HG02571 (cell line): ENCODE measurements around the gene BBS5.
A peak's percentile ranks its signal among the peaks of the same experiment; 100 is the strongest.
"Not testable (repeated sequence)": the region's sequence is repeated elsewhere in the genome, so short reads cannot be mapped to it uniquely, and the experiment has no call there.

Experiments used
- ATAC-seq: cut with Tn5 transposase; IDR thresholded peaks from one replicate; pipeline ENCODE4 v1.9.1; 2021; ENCODE audit warnings: mild to moderate bottlenecking, moderate library complexity; ENCODE audit not compliant: unreplicated experiment

BBS5 gene

DNA sequence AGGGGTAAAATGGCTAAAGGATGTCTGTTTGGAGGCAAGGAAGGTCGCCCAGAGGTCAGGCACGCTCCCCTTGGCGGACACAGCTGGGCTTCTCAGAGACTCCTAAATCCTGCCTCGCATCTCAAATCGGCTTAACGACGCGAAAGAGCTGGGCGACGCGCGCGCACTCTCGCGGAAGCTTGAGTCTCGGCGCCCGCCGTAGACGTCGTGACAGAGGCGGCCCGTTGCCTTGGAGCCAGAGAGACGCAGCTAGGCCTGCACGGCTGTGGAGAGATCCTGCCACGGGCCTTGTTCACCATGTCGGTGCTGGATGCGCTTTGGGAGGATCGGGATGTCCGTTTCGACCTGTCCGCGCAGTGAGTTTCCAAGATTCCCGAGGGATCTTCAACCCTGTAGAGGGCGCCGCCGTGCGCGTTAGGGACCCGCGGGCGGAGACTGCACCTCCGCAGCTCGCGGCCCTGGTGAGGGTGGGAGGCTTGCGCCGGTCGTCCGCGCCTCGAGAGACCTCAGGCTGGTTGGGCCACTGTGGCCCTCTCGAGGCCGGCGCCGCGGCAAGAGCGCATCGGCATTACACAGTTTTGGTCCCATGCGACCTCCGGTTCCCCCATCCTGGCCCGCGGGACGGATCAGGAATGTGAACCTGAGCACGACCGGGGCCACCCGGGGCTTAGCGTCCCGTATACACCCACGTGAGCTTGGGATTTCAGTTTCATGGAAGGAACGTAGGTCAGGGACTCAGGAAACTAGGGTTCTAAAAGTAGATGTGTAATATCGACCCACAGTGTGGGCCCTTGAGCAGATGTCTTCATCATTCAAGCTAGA lies at the start of gene BBS5:
Gene BBS5 (plus strand): TSS at position 238 of the 822 bp plus-strand sequence. CDS start 60 bp downstream, at position 298.
- ATAC-seq: peak; percentile 96

DNA sequence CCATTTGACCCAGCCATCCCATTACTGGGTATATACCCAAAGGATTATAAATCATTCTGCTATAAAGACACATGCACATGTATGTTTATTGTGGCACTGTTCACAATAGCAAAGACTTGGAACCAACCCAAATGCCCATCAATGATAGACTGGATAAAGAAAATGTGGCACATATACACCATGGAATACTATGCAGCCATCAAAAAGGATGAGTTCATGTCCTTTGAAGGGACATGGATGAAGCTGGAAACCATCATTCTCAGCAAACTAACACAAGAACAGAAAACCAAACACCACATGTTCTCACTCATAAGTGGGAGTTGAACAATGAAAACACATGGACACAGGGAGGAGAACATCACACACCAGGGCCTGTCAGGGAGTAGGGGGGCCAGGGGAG lies 47.5 kb upstream of the BBS5 start:
- not testable (repeated sequence) for ATAC-seq

DNA sequence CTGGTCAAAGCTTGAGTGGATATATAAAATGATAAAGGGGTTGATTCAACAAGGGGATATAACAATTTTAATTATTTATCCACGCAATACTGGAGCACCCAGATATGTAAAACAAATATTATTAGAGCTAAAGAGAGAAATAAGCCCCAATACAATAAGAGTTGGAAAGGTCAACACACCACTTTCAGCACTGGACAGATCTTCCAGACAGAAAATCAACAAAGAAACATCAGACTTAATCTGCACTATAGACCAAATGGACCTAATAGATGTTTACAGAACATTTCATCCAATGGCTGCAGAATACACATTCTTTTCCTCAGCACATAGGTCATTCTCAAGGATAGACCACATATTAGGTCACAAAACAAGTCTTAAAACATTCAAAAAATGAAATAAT lies 45.1 kb upstream of the BBS5 start:
- not testable (repeated sequence) for ATAC-seq

DNA sequence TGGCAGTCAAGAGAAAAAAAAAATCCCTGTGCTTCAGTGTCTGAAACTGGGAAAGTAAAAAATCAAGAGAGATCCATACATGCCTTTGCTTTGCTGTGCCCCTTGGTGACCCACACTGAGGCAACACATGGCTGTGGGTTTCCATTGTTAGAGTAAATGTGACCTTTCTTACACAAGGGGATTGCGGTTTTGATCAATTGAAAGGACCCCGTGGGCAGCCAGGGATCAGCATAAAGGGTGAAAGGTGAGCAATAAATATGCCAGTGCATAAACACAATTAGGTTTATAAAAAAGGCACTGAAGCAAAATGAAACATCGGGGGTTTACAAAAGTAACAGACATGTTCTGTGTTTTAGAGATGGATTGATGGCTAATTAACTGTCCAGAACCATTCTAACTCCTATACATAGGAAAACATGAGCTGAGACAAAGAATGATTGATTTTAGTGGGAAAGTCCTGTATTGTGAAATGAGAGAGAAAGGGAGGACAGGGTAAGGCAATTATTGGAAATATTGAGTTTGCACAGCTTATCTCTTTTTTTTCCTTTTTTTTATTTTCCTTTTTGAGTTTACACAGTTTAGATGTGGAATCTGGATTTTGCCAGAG lies 40.7 kb upstream of the BBS5 start:
- ATAC-seq: no peak

DNA sequence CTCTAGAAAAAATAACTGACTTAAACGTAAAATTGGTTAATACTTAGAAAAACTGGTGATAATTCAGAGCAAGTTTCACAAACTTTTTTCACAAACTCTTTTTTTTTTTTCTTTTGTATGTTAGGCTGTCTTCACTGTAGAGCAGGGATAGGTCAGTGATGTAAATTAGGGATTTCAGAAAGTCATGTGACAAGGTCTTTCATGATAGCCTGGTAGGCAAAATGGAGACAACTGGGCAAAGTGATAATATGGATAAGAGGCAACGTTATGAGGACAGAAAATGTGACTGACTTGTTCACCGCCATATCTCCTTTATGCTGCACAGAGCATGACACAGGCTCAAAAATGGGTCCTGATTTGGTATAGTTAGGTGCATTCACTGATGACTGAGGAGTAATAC lies 39.4 kb upstream of the BBS5 start:
- no peak for ATAC-seq

GRCh38 chr2:169446452-169446851 lies 32.8 kb upstream of the BBS5 start:
- no peak for ATAC-seq

DNA sequence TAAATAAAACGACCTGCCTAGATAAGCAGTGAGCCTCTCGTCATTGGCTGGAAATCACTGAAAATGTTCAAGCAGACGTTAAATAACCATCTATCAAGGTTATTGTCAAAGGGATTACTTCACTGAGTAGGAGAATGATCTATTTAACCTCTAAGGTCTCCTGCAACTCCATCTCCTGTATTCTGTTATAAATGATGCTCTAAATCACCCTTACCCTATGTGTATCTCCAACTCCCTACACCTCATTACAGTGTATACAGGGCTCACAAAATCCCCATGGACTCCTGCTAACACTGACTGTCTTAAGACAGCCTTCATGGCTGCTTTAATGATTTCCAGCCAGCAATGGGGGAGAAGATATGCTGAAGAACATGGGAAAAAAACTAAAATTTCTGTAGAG lies 31.0 kb upstream of the BBS5 start:
- no peak for ATAC-seq

DNA sequence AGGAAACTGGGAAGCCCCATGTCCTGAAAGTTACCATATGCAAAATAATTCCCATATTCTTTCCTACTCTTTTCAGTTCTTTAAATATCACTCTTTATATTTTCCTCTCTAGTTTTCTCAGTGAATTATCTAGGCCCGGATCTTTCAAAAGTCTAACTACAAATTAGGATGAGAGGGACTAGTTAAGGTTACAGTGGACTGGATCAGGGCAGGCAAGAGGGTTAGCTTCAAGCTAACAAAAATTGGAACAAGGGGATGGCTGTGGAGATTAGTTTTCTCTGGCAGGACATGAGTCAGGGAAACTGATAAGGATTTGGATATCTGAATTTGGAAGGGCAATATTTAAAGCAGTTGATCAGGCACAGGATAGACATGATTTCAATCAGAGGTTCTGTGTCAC lies 30.4 kb upstream of the BBS5 start:
- no peak for ATAC-seq

DNA sequence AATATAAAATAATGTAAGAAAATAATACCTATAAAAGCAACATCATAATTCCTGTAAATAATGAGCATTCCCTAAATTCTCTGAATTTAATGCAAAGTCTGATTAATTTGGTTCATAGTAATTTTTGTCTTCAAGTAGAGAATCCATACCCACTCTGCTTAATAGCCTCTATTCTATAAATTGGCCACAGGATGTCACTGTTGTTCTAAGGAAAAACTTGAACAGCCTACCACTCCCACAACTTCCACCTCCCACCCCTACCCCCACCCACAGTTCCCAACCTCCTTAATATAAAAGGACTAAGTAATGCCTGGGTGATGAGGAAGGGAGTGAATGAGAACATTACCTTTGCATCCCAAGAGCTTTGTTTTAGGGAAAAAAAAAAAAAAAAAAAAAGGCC lies 27.2 kb upstream of the BBS5 start:
- no peak for ATAC-seq

DNA sequence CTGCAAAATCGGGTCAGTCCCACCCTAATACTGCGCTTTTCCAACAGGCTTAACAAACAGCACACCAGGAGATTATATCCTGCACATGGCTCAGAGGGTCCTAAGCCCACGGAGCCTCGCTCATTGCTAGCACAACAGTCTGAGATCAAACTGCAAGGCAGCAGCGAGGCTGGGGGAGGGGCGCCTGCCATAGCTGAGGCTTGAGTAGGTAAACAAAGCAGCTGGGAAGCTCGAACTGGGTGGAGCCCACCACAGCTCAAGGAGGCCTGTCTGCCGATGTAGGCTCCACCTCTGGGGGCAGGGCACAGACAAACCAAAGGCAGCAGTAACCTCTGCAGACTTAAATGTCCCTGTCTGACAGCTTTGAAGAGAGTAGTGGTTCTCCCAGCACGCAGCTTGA lies 26.2 kb upstream of the BBS5 start:
- ATAC-seq: not testable (repeated sequence)

GRCh38 chr2:169461143-169461542 lies 18.2 kb upstream of the BBS5 start:
- no peak for ATAC-seq

- ATAC-seq: no peak
These were observed 16.2 kb upstream of the BBS5 start for GRCh38 chr2:169462896-169463695.

GRCh38 chr2:169464466-169464865 lies 14.8 kb upstream of the BBS5 start:
- no peak for ATAC-seq

- ATAC-seq: no peak
These were observed 14.4 kb upstream of the BBS5 start for GRCh38 chr2:169464882-169465281.

DNA sequence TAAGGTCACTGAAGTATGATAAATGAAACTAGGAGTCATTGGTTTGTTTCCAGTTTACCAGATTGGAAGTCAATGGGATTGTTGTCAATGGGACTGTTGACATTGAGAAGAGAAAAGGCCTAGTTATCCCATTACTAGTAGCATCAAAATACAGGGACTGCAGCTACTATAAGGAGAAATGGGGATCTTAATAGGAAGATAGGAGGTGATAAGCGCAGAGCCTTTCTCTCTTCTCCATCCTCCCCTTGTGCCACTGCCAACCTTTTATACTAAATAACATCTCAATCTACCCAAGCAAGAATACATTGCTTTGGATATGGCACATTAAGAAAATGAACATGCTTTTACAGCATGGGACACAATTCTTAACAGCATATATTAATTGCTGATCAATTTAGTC lies 10.5 kb upstream of the BBS5 start:
- no peak for ATAC-seq

DNA sequence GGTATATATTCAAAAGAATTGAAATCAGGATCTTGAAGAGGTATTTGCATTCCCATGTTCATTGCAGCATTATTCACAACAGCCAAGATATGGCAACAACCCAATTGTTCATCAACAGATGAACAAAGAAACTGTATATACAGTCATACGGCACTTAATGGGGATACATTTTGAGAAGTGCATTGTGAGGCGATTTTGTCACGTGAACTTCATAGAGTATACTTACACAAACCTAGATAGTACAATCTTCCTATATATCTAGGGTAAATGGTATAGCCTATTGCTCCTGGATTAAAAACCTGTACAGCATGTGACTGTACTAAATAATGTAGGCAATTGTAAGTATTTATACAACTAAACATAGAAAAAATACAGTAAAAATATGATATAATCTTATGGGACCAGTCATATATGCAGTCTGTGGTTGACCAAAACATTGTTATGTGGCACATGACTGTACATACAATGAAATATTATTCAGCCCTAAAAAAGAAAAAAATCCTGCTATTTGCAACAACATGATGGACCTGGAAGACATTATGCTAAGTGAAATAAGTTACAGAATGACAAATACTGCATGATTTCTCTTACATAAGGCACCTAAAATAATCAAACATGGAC lies 9.2 kb upstream of the BBS5 start:
- ATAC-seq: no peak

DNA sequence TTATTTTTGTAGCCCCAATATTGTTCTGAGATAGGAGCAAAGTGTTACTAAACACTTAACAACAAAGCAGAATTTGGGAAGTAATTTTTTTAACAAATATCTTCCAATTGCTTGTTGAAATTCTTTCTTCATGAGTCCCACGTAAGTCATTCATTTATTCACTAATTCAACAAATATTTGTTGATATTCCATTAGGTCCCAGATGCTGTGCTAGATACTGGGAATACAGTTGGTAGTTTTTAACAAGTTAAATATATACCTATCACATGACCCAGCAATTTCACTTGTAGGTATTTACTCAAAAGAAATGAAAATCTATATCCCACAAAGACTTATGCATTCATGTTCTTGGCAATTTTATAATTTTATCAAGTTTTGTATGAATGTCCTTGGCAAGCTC lies 7.0 kb upstream of the BBS5 start:
- no peak for ATAC-seq

DNA sequence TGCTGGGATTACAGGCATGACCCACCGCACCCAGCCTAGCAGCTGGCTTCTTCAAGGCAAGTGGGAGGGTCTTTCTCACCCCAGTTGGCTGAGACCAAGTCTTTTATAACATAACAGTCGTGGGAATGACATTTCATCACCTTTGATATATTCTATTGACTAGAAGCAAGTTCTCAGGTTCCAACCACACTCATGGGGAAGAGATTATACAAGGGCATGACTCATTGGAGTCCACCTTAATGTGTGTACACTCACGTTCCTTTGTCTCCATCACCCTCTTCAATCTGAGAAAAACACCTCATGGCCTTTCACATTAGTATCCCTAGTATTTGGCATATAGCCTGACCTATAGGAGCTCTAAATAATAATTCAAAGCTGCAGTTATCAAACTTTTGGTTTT lies 2.8 kb upstream of the BBS5 start:
- no peak for ATAC-seq

GRCh38 chr2:169478339-169478738 lies 955 bp upstream of the BBS5 start:
- ATAC-seq: no peak

- ATAC-seq: no peak
These were observed 493 bp upstream of the BBS5 start for GRCh38 chr2:169478745-169479256.

DNA sequence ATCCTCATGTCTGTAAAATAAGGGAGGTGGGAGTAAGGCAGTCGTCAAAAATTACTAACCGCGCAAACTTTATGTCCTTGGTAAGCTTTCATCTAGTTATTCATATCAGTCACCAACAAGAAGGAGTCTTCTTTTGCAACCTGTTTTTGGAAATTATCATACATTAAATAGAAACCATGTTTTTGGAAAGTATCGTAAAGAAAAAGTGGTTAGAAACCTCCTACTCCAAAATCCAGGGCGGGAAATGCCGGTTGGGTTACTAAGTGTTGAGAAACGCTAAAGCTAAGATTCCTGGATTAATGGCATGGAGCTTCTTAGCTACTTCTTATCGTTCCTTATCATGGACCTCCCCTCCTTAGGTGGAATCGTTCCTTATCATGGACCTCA lies 778 bp downstream of the BBS5 start:
- no peak for ATAC-seq
